Hepatocyte (in vitro differentiated cells): Measurements from ENCODE around the gene MDFI.

ENCODE experiments used
- CTCF ChIP-seq: fragments of 200-600 bp; sonication (generic); IDR thresholded peaks from 2 replicates; pipeline ENCODE4 v1.5.1; 2016; ENCODE audit warnings: antibody characterized with exemption, mild to moderate bottlenecking; ENCODE audit not compliant: poor library complexity
- EZH2phosphoT487 ChIP-seq: fragments of 200-600 bp; sonication (generic); IDR thresholded peaks from one replicate; pipeline ENCODE4 v1.6.1; 2018; ENCODE audit warnings: antibody characterized with exemption, mild to moderate bottlenecking, low read depth, moderate library complexity; ENCODE audit not compliant: unreplicated experiment, severe bottlenecking

- no peak for TF ChIP-seq CTCF
- no peak for TF ChIP-seq EZH2phosphoT487
Measured at GRCh38 chr6:41647061-41647511, 8.8 kb downstream of the MDFI start.
